CD4-positive, alpha-beta T cell treated with Interleukin-12 subunit alpha and Interleukin-12 subunit beta, for 1 hour (primary cell): Measurements from ENCODE around the gene KCNK18.
"Not testable (repeated sequence)": the region's sequence is repeated elsewhere in the genome, so short reads cannot be mapped to it uniquely, and the experiment has no call there.

Experiments used
- DNase-seq: peaks from one replicate; pipeline ENCODE4 v3.0.0-alpha.2; 2020

KCNK18 gene

DNA sequence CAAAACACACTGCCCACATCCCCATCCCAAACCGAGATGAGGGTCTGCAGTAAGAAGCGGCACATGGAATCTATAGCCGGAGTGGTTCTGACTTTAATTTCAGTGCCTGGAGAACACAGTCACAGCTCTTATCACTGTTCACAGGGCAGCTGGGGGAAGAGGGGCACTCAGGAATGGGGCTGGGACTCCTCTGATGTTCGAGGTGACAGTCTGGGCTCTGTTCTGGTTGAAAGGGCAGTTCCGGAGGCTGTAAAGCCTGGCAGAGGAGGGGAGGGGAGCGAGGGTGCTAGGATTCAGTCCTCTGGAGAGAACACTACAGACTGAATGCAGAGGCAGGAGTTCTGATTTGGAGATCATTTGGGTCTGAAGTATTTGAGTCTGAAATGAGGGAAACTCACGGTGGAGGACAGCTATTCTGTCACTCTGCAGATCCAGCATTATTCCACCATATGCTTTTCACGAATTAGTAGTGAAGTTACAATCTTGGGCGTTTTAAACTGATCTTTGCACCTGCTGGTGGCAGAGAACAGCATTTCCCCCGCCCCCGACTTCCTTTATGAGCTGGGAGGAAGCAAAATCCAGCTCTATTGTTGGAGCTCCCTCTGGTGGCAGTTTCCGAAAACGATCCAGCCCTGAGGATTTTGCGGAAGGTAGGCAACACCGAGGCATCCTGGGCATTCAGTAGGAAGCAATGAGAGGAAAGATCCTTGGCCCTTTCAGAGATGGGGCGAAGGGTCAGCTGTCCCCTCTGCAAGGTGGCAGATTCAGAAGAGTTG is 22.7 kb upstream of the KCNK18 start:
- DNase-seq: peak; percentile 83

- no peak for DNase-seq
Measured at GRCh38 chr10:117175215-117175900, 21.9 kb upstream of the KCNK18 start.

GRCh38 chr10:117175901-117176534 is 21.3 kb upstream of the KCNK18 start:
- DNase-seq: peak; percentile 72

GRCh38 chr10:117178190-117178589 is 19.1 kb upstream of the KCNK18 start:
- no peak for DNase-seq

- DNase-seq: no peak
Measured at GRCh38 chr10:117184296-117184695, 13.0 kb upstream of the KCNK18 start.

DNA sequence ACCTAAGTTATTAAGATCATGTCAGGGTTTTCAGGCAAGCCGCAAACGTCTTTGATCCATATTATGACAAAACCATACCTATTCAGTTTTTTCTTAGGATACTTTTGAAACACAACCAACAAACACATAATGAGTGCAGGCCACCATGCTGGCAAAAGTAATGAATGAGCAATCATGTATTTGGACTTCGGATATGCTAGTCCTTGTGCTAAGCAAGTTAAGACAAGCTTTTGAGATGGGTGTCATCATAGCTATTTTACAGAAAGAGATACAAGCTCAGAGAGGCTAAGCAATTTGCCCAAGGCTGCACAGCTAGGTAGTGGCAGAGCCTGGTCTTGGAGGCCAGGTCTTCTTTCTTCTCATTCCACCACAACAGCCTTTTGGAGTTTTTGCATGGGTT is 12.5 kb upstream of the KCNK18 start:
- no peak for DNase-seq

DNA sequence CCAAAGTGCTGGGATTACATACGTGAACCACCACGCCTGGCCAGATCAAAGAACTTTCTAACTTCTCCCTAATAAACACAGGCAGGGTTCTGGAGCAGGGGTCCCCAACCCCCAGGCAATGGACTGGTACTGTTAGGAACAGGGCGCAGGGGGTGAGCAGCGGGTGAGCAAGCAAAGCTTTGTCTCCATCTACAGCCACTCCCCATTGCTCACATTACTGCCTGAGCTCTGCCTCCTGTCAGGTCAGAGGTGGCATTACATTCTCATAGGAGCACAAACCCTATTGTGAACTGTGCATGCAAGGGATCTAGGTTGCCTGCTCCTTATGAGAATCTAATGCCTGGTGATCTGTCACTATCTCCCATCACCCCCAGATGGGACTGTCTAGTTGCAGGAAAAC is 11.5 kb upstream of the KCNK18 start:
- DNase-seq: not testable (repeated sequence)

DNA sequence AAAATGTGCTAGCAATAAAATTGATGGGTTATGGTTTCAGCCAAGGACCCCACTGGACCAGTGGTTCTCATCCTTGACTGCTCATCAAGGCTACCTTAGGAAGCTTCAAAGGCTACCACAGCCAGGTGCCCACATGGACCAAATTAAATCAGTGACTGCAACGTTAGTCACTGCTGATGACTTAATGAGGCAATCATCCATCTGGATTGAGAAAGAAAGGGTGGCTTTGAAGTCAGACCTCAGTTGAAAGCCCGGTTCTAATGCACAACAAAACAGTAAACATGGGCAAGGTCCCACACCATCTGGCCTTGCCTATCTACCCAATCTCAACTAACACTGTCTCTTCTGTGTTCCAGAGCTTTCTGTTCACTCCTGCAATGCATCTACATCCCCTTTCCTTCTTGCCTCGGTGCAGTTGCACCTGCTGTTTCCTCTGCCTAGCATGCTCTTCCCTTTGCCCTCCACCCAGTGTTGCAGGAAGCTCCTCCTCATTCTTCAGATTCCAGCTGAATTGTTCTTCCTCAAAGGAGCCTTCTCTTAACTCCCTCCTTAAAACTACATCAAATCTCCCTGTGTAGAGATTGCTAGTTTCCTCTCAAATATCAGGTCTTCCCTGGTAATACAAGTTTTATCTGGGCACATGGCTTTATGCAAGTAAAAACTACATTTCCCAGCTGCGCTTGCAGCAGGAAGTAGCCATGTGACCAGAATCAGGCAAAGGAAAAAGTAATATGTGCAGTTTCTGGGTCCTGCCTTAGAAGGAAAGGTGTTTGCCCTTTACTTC is 10.3 kb upstream of the KCNK18 start:
- DNase-seq: no peak

DNA sequence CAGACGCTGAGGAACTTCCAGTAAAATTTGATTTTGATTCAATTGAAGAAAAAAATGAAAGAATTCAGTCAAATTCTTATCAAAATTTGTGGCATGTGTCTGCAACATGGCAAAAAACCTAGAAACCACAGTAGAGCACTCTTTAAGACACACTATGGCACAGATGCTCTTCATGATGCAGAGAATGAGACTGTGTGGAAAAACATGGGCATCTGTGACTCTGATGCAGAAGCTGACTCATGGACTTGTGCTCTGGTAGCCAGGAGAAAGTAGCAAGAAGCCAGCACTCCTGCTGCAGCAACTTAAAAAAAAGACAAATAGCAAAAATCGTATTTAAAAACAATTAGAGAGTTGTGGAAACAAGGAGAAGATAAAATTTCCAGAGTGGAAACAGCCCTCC is 8.9 kb upstream of the KCNK18 start:
- DNase-seq: no peak

DNA sequence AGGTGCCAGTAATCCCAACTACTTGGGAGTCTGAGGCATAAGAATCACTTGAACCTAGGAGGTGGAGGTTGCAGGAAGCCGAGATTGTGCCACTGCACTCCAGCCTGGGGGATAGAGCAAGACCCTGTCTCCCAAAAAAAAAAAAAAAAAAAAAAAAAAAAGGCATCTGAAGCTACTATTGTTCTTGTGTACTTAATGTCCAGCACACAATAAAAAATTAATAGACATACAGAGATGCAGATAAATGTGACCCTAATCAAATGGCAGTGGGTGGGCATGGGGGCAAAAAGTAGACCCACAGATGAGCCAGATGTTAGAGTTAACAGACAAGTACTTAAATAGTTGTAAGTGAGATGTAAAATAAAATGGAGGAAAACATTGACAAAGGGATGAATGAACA is 7.7 kb upstream of the KCNK18 start:
- DNase-seq: no peak

- no peak for DNase-seq
Measured at GRCh38 chr10:117198088-117198487, 799 bp downstream of the KCNK18 start.

DNA sequence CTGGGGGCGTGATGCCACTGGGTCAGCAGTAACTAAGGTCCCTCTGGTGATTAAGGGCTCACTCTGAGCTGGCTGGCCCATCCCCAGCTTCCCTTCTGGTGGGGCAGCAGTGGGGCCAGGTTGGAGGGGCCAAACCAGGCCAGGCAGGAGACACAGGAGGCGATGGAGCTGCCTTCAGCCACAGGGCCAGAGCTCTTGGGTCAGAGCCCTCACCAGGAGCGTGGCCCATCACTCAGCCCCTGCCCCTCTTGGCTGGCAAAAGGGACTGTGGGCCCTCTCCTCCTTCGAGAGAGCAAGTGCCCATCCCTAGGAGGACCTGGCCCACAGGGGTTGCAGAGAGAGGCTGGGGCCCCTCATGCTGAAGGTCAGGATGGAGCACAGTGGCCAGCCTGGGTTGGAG is 4.5 kb downstream of the KCNK18 start:
- no peak for DNase-seq

GRCh38 chr10:117204316-117204715 is 7.0 kb downstream of the KCNK18 start:
- DNase-seq: no peak

GRCh38 chr10:117212176-117212575 is 14.9 kb downstream of the KCNK18 start:
- no peak for DNase-seq

- no peak for DNase-seq
Measured at GRCh38 chr10:117214401-117214800, 17.1 kb downstream of the KCNK18 start.

DNA sequence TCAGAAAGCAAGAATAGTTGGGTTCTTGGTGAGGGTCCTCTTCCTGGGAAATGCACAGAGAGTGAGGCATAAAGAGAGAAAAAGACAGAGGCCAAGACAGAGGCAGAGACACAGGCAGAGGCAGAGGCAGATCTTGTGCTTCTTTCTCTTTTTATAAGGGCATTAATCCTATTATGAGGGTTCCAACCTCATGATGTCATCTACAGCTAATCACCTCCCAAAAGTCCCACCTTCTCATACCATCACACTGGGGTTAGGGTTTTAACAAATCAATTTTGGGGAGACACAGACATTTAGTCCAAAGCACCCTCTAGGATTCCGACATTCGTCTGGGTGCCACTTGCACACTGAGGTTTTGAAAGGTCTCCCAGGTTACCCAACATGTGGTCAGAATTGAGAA is 17.8 kb downstream of the KCNK18 start:
- DNase-seq: no peak

DNA sequence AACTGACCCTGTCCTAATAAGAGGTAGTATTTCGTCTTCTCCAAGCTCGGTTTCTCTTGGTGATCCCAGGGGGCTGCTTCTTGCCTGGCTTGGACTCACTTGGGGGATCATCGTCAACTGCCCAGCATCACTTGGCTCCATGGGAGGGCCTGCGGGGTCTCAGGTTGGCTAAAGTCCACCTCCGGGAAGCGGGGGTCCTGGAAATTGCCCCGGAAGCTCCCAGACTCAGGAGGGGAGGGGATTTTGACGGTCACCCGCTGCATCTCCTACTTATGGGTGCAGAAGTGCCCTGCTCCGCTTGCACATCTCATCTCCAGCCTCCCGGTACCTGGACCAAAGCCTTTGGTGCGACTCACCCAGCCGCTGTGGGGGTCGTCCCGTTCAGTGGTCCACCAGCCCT is 18.7 kb downstream of the KCNK18 start:
- no peak for DNase-seq

DNA sequence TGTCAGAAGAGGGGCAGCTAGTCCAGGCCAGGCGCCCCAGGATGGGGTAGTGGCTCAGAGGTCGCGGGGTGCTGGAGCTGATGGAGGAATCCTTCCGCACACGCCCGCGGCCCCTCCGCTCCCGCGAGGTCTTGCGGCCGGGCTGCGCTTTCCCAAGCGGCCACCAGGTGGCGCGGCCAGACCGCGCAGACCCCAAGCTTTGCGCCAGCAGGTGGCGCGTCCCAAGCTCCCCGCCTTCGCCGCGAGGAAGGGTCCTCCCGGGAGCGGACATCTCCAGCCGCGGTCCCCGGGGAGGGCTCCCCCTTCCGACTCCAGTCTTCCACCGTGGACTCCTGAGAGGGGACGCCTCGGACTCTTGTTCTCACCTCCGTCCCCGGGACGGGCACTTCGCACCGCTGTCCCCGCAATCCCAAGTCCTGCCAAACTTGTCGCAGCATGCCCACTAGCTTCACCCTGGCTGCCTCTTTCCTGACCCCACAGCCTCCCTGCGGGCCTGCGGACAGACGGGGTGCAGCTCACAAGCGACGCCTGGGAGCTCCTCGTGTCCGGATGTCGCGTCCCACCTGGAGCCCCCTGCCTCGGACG is 19.4 kb downstream of the KCNK18 start:
- peak; percentile 68 for DNase-seq

- no peak for DNase-seq
Measured at GRCh38 chr10:117217196-117217761, 20.0 kb downstream of the KCNK18 start.

- no peak for DNase-seq
Measured at GRCh38 chr10:117218654-117219053, 21.4 kb downstream of the KCNK18 start.

GRCh38 chr10:117221156-117221711 is 23.9 kb downstream of the KCNK18 start:
- no peak for DNase-seq

- DNase-seq: no peak
Measured at GRCh38 chr10:117222552-117222951, 25.3 kb downstream of the KCNK18 start.
